Inferior parietal cortex (tissue), 1 donor: ENCODE measurements around the gene ZBTB48.
A peak's percentile ranks its signal among the peaks of the same experiment; 100 is the strongest.

Source experiments
- DNase-seq: peaks from one replicate; pipeline ENCODE4 v3.0.0-alpha.2; 2016; ENCODE audit errors: extremely low spot score

The ZBTB48 gene

GRCh38 chr1:6612641-6613360 lies 33.0 kb downstream of the ZBTB48 start:
- DNase-seq: peak; percentile 64

GRCh38 chr1:6613361-6614018 lies 33.7 kb downstream of the ZBTB48 start, which contains the start of gene PHF13:
Gene PHF13, plus strand, starts transcription at chr1:6613731. Its CDS starts 336 bp downstream, at chr1:6614067.
- DNase-seq: peak; percentile 98

GRCh38 chr1:6614019-6614928 lies 34.5 kb downstream of the ZBTB48 start:
- no peak for DNase-seq

GRCh38 chr1:6614929-6615785 lies 35.4 kb downstream of the ZBTB48 start:
- DNase-seq: no peak

GRCh38 chr1:6619045-6619444 lies 39.3 kb downstream of the ZBTB48 start:
- no peak for DNase-seq

- no peak for DNase-seq
Observed at GRCh38 chr1:6621429-6622391, 41.9 kb downstream of the ZBTB48 start.

GRCh38 chr1:6622396-6623152 lies 42.8 kb downstream of the ZBTB48 start:
- no peak for DNase-seq

- DNase-seq: no peak
Observed at GRCh38 chr1:6623269-6623965, 43.6 kb downstream of the ZBTB48 start.

- DNase-seq: peak; percentile 80
Observed at GRCh38 chr1:6624710-6625583, 45.2 kb downstream of the ZBTB48 start, which contains the start of gene THAP3. Gene THAP3, plus strand, starts transcription at chr1:6624868. Its CDS starts 351 bp downstream, at chr1:6625219.

GRCh38 chr1:6625584-6626149 lies 45.9 kb downstream of the ZBTB48 start:
- no peak for DNase-seq

GRCh38 chr1:6627031-6627430 lies 47.2 kb downstream of the ZBTB48 start:
- no peak for DNase-seq

- no peak for DNase-seq
Observed at GRCh38 chr1:6627841-6628545, 48.2 kb downstream of the ZBTB48 start.

GRCh38 chr1:6628971-6629479 lies 49.2 kb downstream of the ZBTB48 start:
- DNase-seq: no peak

- DNase-seq: no peak
Observed at GRCh38 chr1:6630027-6630426, 50.2 kb downstream of the ZBTB48 start.

- no peak for DNase-seq
Observed at GRCh38 chr1:6631058-6631457, 51.3 kb downstream of the ZBTB48 start.
